Measurements from ENCODE around the gene HES5. TPM values are rescaled to one million over a fixed set of nuclear protein-coding genes. Genes with fewer than 3 reads are reported as not detected.

The HES5 gene
- total RNA-seq, 1 experiment from 2014 or later: not detected

DNA sequence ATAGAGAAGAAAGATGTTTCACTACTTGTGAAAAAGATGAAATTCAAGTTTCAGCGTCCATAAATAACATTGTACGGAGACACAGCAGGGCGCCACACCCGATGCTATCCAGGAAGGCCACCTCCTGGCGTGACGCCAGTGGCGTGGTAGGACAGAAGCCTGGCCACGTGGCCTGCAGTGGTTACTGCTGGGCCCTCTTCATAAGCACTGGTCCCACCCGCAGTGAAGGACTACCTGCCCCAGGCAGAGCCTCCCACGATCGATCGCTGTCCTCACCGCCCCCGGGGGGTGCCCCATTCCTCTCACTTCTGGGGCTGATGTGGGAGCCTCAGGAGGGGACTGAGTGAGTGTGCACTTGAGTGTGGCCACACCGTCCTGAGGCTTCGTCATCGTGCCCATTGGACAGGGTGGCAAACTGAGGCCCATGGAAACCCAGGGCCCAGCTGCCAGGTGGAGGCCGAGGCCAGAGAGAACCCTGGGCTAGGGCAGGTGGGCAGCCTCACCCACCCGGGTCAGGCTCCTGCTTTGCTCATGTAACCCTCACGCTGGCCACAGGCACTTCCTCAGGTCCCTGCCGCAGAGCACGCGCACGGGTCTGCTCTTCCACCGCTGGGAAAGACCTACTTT, 11.7 kb upstream of the HES5 start:
- Mint-ChIP-seq H3K4me3 (ENCODE audit: low read depth, unreplicated experiment) (no peak overlapping the region), H3K27ac (ENCODE audit: unreplicated experiment) (no peak overlapping the region), H3K9me3 (ENCODE audit: low read depth, unreplicated experiment) (no peaks in the 10 kb centered on the region), H3K36me3 (ENCODE audit: insufficient read depth, unreplicated experiment) (peaks cover 11% of the 10 kb centered on the region), H3K4me1 (ENCODE audit: low read depth, unreplicated experiment) (no peaks in the 10 kb centered on the region), H3K27me3 (ENCODE audit: unreplicated experiment) (no peaks in the 10 kb centered on the region)
- peak; percentile 56 for DNase-seq
- intact Hi-C loops (cut with micrococcal nuclease; ENCODE audit: unreplicated experiment): loop anchor here (10.0 kb wide), 1 partner anchor 347 kb away; the partner anchor contains the start of gene FAAP20
- TF ChIP-seq, protein P1, sequence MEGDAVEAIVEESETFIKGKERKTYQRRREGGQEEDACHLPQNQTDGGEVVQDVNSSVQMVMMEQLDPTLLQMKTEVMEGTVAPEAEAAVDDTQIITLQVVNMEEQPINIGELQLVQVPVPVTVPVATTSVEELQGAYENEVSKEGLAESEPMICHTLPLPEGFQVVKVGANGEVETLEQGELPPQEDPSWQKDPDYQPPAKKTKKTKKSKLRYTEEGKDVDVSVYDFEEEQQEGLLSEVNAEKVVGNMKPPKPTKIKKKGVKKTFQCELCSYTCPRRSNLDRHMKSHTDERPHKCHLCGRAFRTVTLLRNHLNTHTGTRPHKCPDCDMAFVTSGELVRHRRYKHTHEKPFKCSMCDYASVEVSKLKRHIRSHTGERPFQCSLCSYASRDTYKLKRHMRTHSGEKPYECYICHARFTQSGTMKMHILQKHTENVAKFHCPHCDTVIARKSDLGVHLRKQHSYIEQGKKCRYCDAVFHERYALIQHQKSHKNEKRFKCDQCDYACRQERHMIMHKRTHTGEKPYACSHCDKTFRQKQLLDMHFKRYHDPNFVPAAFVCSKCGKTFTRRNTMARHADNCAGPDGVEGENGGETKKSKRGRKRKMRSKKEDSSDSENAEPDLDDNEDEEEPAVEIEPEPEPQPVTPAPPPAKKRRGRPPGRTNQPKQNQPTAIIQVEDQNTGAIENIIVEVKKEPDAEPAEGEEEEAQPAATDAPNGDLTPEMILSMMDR (IDR thresholded peaks at IDR 0.05; ENCODE audit: unreplicated experiment): no peak
- no TSS peak for BruUV-seq (replicated peaks)
- CTCF ChIA-PET: no interaction called here

DNA sequence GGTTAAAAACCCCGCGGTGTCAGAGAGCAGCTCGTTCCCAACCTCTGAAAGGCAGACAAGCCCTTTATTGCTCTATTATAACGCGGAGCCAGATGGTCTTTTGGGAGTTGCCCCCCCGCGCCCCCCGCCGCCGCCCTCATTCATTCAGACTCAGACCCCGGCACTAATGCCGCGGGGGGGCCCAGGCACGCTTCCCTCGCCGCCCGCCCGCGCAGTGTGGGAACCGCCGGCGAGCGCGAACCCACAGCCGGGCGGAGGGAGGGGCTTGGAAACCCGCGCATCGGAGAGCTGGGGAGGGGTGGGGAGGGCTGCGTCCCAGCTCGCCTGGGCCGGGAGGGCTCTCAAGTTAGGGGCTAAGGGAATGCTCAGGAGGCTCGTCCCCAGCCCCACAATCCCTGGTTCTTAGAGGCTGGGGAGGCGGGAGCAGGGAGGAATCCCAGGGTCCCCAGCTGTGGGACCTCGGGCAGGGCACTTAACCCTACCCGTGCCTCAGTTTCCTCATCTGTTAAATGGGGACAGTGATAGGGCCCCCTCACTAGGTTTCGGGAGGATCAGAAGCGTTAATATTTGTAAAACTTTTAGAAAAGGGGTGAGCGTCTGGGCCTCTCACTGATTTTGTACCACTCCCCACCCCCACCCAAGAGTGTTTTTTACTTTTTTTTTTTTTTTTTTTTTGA, 10.9 kb upstream of the HES5 start:
- no peak overlapping the region for H3K4me3 Mint-ChIP-seq (ENCODE audit: low read depth, unreplicated experiment)

DNA sequence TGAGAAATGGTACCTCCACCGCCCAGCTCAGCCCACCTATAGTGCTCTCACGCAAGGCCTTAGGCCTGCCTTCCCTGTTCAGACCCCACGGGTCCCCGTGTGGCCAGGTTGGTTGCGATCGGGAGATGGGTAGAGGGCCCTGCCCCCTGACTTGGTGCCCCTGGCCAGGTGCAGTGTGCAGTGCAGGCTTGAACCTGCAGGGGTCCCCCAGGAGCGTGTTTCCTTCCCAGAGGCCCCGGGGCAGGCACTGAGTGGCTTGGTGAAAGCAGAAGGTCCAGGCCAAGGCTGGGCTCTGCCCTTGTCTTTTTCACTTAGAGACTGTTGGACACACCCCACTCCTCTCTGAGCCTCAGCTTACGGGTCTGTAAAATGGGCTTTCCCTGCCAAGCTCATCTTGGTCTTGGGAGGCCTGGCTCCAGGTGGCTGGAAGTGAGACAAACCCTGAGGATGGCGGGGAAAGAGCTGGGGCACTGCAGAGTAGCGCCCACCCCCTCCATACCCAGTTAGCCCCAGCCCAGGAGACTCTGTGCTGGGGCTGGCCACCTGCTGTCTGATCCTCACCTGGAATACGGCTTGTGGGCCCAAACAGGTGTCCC, 9.3 kb upstream of the HES5 start:
- TF ChIP-seq, protein P1 (IDR thresholded peaks at IDR 0.05; ENCODE audit: unreplicated experiment): no peak
- DNase-seq: peak; percentile 23
- H3K4me3 Mint-ChIP-seq (ENCODE audit: low read depth, unreplicated experiment): no peak overlapping the region
- no peaks in the 10 kb centered on the region for H3K27me3 Mint-ChIP-seq (ENCODE audit: unreplicated experiment)
- no TSS peak for BruUV-seq (replicated peaks)
- H3K4me1 Mint-ChIP-seq (ENCODE audit: low read depth, unreplicated experiment): peaks cover 8% of the 10 kb centered on the region
- no peaks in the 10 kb centered on the region for H3K36me3 Mint-ChIP-seq (ENCODE audit: insufficient read depth, unreplicated experiment)
- no peak overlapping the region for H3K27ac Mint-ChIP-seq (ENCODE audit: unreplicated experiment)
- H3K9me3 Mint-ChIP-seq (ENCODE audit: low read depth, unreplicated experiment): no peaks in the 10 kb centered on the region
- intact Hi-C loops (cut with micrococcal nuclease; ENCODE audit: unreplicated experiment): no loop called here
- CTCF ChIA-PET: no interaction called here

More for the DNA sequence above, 10.9 kb upstream of the HES5 start:
- TF ChIP-seq, protein P1 (IDR thresholded peaks at IDR 0.05; ENCODE audit: unreplicated experiment): no peak
- Mint-ChIP-seq H3K27me3 (ENCODE audit: unreplicated experiment) (no peaks in the 10 kb centered on the region), H3K36me3 (ENCODE audit: insufficient read depth, unreplicated experiment) (peaks cover 4% of the 10 kb centered on the region), H3K27ac (ENCODE audit: unreplicated experiment) (no peak overlapping the region), H3K4me1 (ENCODE audit: low read depth, unreplicated experiment) (no peaks in the 10 kb centered on the region), H3K9me3 (ENCODE audit: low read depth, unreplicated experiment) (no peaks in the 10 kb centered on the region)
- CTCF ChIA-PET: no interaction called here
- no peak for DNase-seq
- BruUV-seq (replicated peaks): no TSS peak
- intact Hi-C loops (cut with micrococcal nuclease; ENCODE audit: unreplicated experiment): loop anchor here (10.0 kb wide), 1 partner anchor 346 kb away; the partner anchor contains the start of gene FAAP20

DNA sequence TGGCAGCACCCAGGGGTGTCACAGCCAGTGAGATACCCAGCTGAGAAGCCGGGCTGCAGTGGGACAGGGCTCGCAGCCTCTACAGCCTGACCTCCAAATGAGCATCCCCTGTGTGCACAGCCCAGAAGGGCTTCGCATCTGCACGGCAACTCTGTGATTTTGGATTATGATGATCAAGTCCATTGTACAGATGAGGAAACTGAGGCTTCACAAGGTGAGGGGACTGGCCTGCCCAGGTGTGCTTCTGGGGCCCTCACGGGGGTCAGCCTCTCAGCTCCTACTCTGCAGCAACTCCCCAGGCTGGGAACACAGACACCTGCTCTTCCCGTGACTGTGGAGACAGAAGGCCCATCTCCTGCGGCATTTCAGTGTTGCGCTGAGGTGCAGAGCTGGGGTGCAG, 8.8 kb upstream of the HES5 start:
- Mint-ChIP-seq H3K27ac (ENCODE audit: unreplicated experiment) (no peak overlapping the region), H3K9me3 (ENCODE audit: low read depth, unreplicated experiment) (no peaks in the 10 kb centered on the region), H3K36me3 (ENCODE audit: insufficient read depth, unreplicated experiment) (no peaks in the 10 kb centered on the region), H3K4me3 (ENCODE audit: low read depth, unreplicated experiment) (no peak overlapping the region), H3K4me1 (ENCODE audit: low read depth, unreplicated experiment) (peaks cover 8% of the 10 kb centered on the region), H3K27me3 (ENCODE audit: unreplicated experiment) (no peaks in the 10 kb centered on the region)
- CTCF ChIA-PET: no interaction called here
- no TSS peak for BruUV-seq (replicated peaks)
- TF ChIP-seq, protein P1 (IDR thresholded peaks at IDR 0.05; ENCODE audit: unreplicated experiment): no peak
- intact Hi-C loops (cut with micrococcal nuclease; ENCODE audit: unreplicated experiment): no loop called here
- DNase-seq: no peak

Data from Calu3 (cell line).